ENCODE data around the gene DIABLO. TPM values are rescaled to one million over a fixed set of nuclear protein-coding genes. Genes with fewer than 3 reads are reported as not detected.
A peak's percentile ranks its signal among the peaks of the same experiment; 100 is the strongest.
"Not testable (repeated sequence)": the region's sequence is repeated elsewhere in the genome, so short reads cannot be mapped to it uniquely, and the experiment has no call there.

DIABLO gene
- total RNA-seq, 2 experiments from 2014 or later, result 50.5 to 55.2 TPM

DNA sequence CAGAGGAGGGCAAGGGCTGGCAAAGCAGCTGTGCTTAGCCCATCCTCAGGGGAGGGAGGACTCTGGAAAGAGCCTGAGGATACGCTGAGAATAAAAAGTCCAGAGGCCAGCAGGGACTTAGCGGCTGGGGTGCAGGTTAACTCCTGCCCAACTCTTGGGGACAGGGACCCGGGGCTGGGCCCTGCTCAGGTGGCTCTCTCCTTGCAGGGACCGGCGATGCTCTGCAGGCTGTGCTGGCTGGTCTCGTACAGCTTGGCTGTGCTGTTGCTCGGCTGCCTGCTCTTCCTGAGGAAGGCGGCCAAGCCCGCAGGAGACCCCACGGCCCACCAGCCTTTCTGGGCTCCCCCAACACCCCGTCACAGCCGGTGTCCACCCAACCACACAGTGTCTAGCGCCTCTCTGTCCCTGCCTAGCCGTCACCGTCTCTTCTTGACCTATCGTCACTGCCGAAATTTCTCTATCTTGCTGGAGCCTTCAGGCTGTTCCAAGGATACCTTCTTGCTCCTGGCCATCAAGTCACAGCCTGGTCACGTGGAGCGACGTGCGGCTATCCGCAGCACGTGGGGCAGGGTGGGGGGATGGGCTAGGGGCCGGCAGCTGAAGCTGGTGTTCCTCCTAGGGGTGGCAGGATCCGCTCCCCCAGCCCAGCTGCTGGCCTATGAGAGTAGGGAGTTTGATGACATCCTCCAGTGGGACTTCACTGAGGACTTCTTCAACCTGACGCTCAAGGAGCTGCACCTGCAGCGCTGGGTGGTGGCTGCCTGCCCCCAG, 19.6 kb downstream of the DIABLO start:
- Mint-ChIP-seq H3K27me3 (peaks cover 16% of the 10 kb centered on the region), H3K36me3 (ENCODE audit: low read depth) (peaks cover 19% of the 10 kb centered on the region), H3K4me3 (no peak overlapping the region), H3K4me1 (ENCODE audit: low read depth) (peaks cover 14% of the 10 kb centered on the region), H3K27ac (no peak overlapping the region), H3K9me3 (no peaks in the 10 kb centered on the region)
- ChIA-PET POLR2A (interaction anchor here (0.9 to 2.0 kb wide), 5 partner anchors 9 to 76 kb away, joined by 3 to 7 read pairs (median 3); no protein-coding TSS in a partner anchor), CTCF (interaction anchor here (1.4 to 2.4 kb wide), 2 partner anchors 12 to 15 kb away, joined by 3 to 11 read pairs; no protein-coding TSS in a partner anchor)
- no peak for ATAC-seq
- intact Hi-C loops (cut with micrococcal nuclease), result no loop called here
- TF ChIP-seq CTCF (IDR thresholded peaks at IDR 0.05), result no peak
- no peak for DNase-seq

DNA sequence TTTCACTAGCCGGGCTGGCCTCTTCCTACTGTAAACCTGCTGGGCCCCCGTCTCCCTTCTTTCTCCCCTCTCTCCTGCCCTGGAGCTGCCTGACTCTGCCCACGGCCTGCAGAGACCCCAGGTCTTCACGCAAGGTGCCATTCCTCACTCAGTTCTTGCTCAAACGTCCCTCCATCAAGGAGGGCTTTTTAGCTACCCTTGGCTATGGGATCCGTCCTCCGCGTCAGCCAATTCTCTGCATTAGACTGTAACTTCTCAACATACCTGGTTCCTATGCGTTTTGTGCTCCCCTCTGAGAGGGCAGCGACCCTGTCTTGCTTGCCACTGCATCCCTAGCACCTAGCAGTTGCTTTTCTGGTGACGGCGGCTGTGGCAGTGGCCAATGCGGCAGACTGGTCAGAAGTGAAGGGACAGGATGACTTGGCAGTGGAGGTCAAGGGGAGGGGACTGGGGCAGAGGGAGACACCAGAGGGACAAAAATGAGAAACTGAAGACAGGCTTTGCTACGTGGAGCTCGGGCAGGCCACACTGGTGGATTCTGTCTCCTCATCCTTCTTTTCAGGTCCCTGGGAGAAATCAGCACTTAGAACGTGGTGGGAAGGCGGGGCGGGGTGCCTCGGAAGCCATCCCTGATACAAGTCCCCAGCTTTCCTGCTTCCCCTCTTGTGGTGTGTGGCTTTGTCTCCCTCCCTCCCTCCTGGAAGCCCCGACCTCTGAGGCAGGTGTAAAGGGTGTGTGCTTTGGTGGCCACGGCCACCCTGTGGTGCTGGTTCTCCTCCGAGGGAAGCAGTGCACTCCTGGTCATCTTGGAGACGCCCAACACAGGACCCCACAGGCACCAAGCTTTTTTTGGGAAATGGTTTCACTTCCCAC, 20.6 kb downstream of the DIABLO start:
- H3K4me3 Mint-ChIP-seq, result peak overlapping the region; percentile 66
- no peak for ATAC-seq
- H3K27me3 Mint-ChIP-seq, result peaks cover 18% of the 10 kb centered on the region
- H3K27ac Mint-ChIP-seq, result no peak overlapping the region
- no peak for DNase-seq
- H3K4me1 Mint-ChIP-seq (ENCODE audit: low read depth), result peaks cover 14% of the 10 kb centered on the region
- POLR2A ChIA-PET, result interaction anchor here (0.7 to 2.0 kb wide), 6 partner anchors 10 to 74 kb away, joined by 3 to 7 read pairs (median 3); partner anchors contain the start of gene DIABLO
- TF ChIP-seq CTCF (IDR thresholded peaks at IDR 0.05), result no peak
- H3K36me3 Mint-ChIP-seq (ENCODE audit: low read depth), result peaks cover 17% of the 10 kb centered on the region
- no peaks in the 10 kb centered on the region for H3K9me3 Mint-ChIP-seq
- CTCF ChIA-PET, result interaction anchor here (1.4 to 2.4 kb wide), 2 partner anchors 11 to 14 kb away, joined by 3 to 11 read pairs; no protein-coding TSS in a partner anchor
- intact Hi-C loops (cut with micrococcal nuclease), result no loop called here

DNA sequence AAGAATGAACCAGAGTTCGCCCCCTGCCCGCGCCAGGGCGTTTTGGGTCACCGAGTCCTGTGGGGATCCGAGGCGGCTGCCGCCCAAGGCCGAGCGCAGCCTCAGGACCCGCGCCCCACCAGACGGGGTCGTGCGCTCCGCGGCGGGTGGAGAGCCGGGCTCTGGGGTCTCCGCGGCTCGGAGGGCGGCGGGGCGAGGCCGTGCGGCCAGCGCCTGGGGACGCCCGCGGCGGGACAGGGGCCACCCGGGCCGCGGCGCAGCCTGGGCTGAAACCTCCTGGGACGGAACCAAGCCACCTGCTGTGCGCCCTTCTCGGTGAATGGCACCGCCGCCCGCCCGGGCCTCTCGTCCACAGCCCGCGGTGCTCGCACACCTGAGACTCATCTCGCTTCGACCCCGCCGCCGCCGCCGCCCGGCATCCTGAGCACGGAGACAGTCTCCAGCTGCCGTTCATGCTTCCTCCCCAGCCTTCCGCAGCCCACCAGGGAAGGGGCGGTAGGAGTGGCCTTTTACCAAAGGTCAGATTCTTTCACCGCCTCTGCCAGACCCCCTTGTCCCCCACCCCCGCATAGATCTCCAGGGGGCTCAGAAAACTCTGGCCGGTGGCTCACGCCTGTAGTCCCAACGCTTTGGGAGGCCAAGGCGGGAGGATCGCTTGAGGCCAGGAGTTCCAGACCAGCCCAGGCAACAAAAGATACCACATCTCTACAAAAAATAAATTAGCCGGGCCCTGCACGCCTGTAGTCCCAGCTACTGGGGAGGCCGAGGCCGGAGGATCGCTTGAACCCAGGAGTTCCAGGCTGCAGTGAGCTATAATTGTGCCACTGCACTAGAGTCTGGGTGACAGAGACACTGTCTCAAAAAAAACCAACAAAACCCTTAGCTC, 21.4 kb downstream of the DIABLO start:
- Mint-ChIP-seq H3K27me3 (peaks cover 18% of the 10 kb centered on the region), H3K4me1 (ENCODE audit: low read depth) (peaks cover 14% of the 10 kb centered on the region), H3K9me3 (no peaks in the 10 kb centered on the region), H3K4me3 (peak overlapping the region; percentile 66), H3K36me3 (ENCODE audit: low read depth) (peaks cover 10% of the 10 kb centered on the region), H3K27ac (peak overlapping the region; percentile 25)
- CTCF ChIA-PET, result interaction anchor here (2.4 kb wide), 1 partner anchor 13 kb away, joined by 11 read pairs; no protein-coding TSS in a partner anchor
- ATAC-seq (peak; percentile 28), DNase-seq (peak; percentile 52)
- POLR2A ChIA-PET, result interaction anchor here (0.7 to 2.0 kb wide), 2 partner anchors 11 to 22 kb away, joined by 3 to 7 read pairs; partner anchors contain the start of gene DIABLO
- TF ChIP-seq CTCF (IDR thresholded peaks at IDR 0.05), result no peak
- intact Hi-C loops (cut with micrococcal nuclease), result no loop called here

- ChIA-PET POLR2A (interaction anchor here (1.3 kb wide), 1 partner anchor 98 kb away, joined by 3 read pairs; no protein-coding TSS in a partner anchor), CTCF (interaction anchor here (0.9 to 2.4 kb wide), 2 partner anchors 12 to 32 kb away, joined by 3 to 11 read pairs; no protein-coding TSS in a partner anchor)
- DNase-seq, result peak; percentile 75
- no peaks in the 10 kb centered on the region for H3K9me3 Mint-ChIP-seq
- H3K27me3 Mint-ChIP-seq, result peaks cover 18% of the 10 kb centered on the region
- no peak for TF ChIP-seq CTCF (IDR thresholded peaks at IDR 0.05)
- H3K4me3 Mint-ChIP-seq, result peak within 1 kb of the TSS; percentile 75
- H3K36me3 Mint-ChIP-seq (ENCODE audit: low read depth), result peaks cover 8% of the 10 kb centered on the region
- intact Hi-C loops (cut with micrococcal nuclease), result no loop called here
- peak within 1 kb of the TSS; percentile 25 for H3K27ac Mint-ChIP-seq
- peaks cover 14% of the 10 kb centered on the region for H3K4me1 Mint-ChIP-seq (ENCODE audit: low read depth)
- ATAC-seq, result peak; percentile 77
These were observed 22.3 kb downstream of the DIABLO start, which contains the start of gene B3GNT4 for GRCh38 chr12:122203301-122204166. B3GNT4 (plus strand) TSS chr12:122203709; CDS start chr12:122204619, 910 bp downstream.

- CTCF ChIA-PET, result interaction anchor here (0.9 kb wide), 1 partner anchor 31 kb away, joined by 3 read pairs; no protein-coding TSS in a partner anchor
- H3K9me3 Mint-ChIP-seq; H3K36me3 Mint-ChIP-seq (ENCODE audit: low read depth); H3K27ac Mint-ChIP-seq; DNase-seq; intact Hi-C loops (cut with micrococcal nuclease); ATAC-seq: not testable (repeated sequence)
- peaks cover 16% of the 10 kb centered on the region for H3K4me1 Mint-ChIP-seq (ENCODE audit: low read depth)
- POLR2A ChIA-PET, result interaction anchor here (1.3 kb wide), 1 partner anchor 98 kb away, joined by 3 read pairs; no protein-coding TSS in a partner anchor
- peaks cover 21% of the 10 kb centered on the region for H3K27me3 Mint-ChIP-seq
- H3K4me3 Mint-ChIP-seq, result peak overlapping the region; percentile 75
These were observed 23.0 kb downstream of the DIABLO start for GRCh38 chr12:122202811-122203210.
